Cardiac muscle cell (in vitro differentiated cells and primary cell): Measurements from ENCODE around the gene ATP10D. TPM values are rescaled to one million over a fixed set of nuclear protein-coding genes. Genes with fewer than 3 reads are reported as not detected.

Experiments used
- DNase-seq, 2 donors: peaks; one replicate each; pipeline versions ENCODE4 v3.0.0 to v3.0.0-alpha.2; 2010 to 2017; ENCODE audit warnings: low read depth in 1 of 2, low spot score in 1 of 2
- H3K27ac ChIP-seq: fragments of 200-600 bp; sonication (generic); 2 replicates; pipeline ENCODE4 v1.5.1; 2016
- H3K27me3 ChIP-seq: fragments of 200-600 bp; sonication (generic); 2 replicates; pipeline ENCODE4 v1.6.0; 2016; ENCODE audit warnings: control low read depth
- H3K36me3 ChIP-seq: fragments of 200-600 bp; sonication (generic); 2 replicates; pipeline ENCODE4 v1.5.1; 2016; ENCODE audit warnings: control low read depth
- H3K4me1 ChIP-seq: fragments of 200-600 bp; sonication (generic); 2 replicates; pipeline ENCODE4 v1.8.1; 2017; ENCODE audit warnings: low read depth, mild to moderate bottlenecking, mixed run types
- H3K4me3 ChIP-seq: fragments of 200-600 bp; sonication (generic); 2 replicates; pipeline ENCODE4 v1.5.1; 2016; ENCODE audit warnings: mild to moderate bottlenecking
- H3K9me3 ChIP-seq: fragments of 200-600 bp; sonication (generic); 2 replicates; pipeline ENCODE4 v1.5.1; 2017; ENCODE audit warnings: low read depth, mild to moderate bottlenecking, control low read depth
- polyA plus RNA-seq: library from polyadenylated mRNA; unstranded; fragments of >200 nt; fragmentation: Nextera tagmentation; extraction: Ambion mirVana; gene quantifications from 2 replicates; pipeline ENCODE4 v1.2.1, GENCODE V29; 2016
- total RNA-seq: library from RNA; depleted of rRNA; stranded (reverse); fragments of >200 nt; gene quantifications from 2 replicates; pipeline ENCODE4 v1.2.3, GENCODE V29; 2016
- TF ChIP-seq, protein P1 (sequence below): IDR thresholded peaks from 2 replicates; pipeline ENCODE4 v1.5.1; 2012; ENCODE audit warnings: low read depth, mild to moderate bottlenecking, low read length

ATP10D gene
- total and polyA plus RNA-seq, 2 experiments from 2014 or later: 5.5 to 7.7 TPM

DNA sequence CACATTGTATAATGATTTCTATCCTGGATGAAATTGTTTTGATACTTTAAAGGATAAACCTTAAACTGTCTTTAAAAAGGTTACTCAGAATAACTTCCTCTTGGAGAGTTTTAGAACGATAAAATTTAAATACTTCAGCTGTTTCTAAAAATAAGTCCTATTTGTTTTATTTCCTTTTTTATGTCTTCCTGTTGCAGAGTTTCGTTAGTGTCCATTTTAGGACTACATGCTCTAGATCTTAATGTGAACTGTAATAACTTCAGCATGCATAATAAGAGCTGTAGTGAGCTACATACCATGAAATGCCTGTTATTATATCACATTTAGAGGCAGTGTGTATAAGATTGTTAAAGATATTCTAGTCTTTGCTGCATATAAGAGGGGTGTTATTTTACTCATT lies 14.6 kb downstream of the ATP10D start:
- Histone ChIP-seq H3K27me3 (no peaks in the 10 kb centered on the region), H3K4me1 (no peaks in the 10 kb centered on the region), H3K36me3 (no peaks in the 10 kb centered on the region), H3K4me3 (no peak overlapping the region), H3K27ac (no peak overlapping the region), H3K9me3 (no peaks in the 10 kb centered on the region)
- DNase-seq: no peak
- TF ChIP-seq, protein P1, sequence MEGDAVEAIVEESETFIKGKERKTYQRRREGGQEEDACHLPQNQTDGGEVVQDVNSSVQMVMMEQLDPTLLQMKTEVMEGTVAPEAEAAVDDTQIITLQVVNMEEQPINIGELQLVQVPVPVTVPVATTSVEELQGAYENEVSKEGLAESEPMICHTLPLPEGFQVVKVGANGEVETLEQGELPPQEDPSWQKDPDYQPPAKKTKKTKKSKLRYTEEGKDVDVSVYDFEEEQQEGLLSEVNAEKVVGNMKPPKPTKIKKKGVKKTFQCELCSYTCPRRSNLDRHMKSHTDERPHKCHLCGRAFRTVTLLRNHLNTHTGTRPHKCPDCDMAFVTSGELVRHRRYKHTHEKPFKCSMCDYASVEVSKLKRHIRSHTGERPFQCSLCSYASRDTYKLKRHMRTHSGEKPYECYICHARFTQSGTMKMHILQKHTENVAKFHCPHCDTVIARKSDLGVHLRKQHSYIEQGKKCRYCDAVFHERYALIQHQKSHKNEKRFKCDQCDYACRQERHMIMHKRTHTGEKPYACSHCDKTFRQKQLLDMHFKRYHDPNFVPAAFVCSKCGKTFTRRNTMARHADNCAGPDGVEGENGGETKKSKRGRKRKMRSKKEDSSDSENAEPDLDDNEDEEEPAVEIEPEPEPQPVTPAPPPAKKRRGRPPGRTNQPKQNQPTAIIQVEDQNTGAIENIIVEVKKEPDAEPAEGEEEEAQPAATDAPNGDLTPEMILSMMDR: no peak

GRCh38 chr4:47500776-47501175 lies 15.7 kb downstream of the ATP10D start:
- Histone ChIP-seq H3K9me3 (no peaks in the 10 kb centered on the region), H3K4me3 (no peak overlapping the region), H3K27me3 (no peaks in the 10 kb centered on the region), H3K4me1 (no peaks in the 10 kb centered on the region), H3K27ac (no peak overlapping the region), H3K36me3 (no peaks in the 10 kb centered on the region)
- DNase-seq: no peak
- TF ChIP-seq, protein P1: no peak

DNA sequence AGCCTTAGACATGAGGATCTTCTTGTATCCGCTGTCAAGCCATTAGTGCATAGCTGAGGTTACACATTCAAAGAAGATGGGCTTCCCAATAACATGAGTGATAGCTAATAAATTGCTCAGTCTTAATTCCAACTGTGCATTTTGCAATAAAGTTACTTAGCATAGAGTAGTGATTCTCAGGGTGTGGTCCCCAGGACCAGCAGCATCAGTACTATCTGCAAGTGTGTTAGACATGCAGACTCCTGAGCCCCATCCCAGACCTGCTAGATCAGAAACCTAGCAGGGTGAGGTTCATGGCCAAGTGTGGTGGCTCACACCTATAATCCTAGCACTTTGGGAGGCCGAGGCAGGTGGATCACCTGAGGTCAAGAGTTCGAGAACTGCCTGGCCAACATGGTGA lies 20.1 kb downstream of the ATP10D start:
- no peak for DNase-seq
- Histone ChIP-seq H3K4me1 (no peaks in the 10 kb centered on the region), H3K9me3 (no peaks in the 10 kb centered on the region), H3K36me3 (no peaks in the 10 kb centered on the region), H3K4me3 (no peak overlapping the region), H3K27ac (no peak overlapping the region), H3K27me3 (no peaks in the 10 kb centered on the region)
- TF ChIP-seq, protein P1: no peak

- Histone ChIP-seq H3K4me1 (no peaks in the 10 kb centered on the region), H3K9me3 (no peaks in the 10 kb centered on the region), H3K36me3 (no peaks in the 10 kb centered on the region), H3K27ac (no peak overlapping the region), H3K27me3 (no peaks in the 10 kb centered on the region), H3K4me3 (no peak overlapping the region)
- TF ChIP-seq, protein P1: no peak
- no peak for DNase-seq
Measured at GRCh38 chr4:47505666-47506065, 20.6 kb downstream of the ATP10D start.

GRCh38 chr4:47510506-47511143 lies 25.6 kb downstream of the ATP10D start:
- H3K27ac ChIP-seq: no peak overlapping the region

More at GRCh38 chr4:47510506-47511143, 25.6 kb downstream of the ATP10D start:
- Histone ChIP-seq H3K27me3 (no peaks in the 10 kb centered on the region), H3K9me3 (no peaks in the 10 kb centered on the region), H3K4me1 (no peaks in the 10 kb centered on the region), H3K36me3 (no peaks in the 10 kb centered on the region), H3K4me3 (no peak overlapping the region)
- peak in 1 of 2 donors; percentile 45 for DNase-seq
- TF ChIP-seq, protein P1: peak; percentile 32
